Muscle layer of duodenum (tissue), 2 donors: ENCODE measurements around the gene SLC6A6.

Experiments
- H3K27ac ChIP-seq: one replicate; pipeline ENCODE4 v1.7.0; 2013; ENCODE audit warnings: mild to moderate bottlenecking, low read length
- H3K27me3 ChIP-seq: one replicate; pipeline ENCODE4 v1.7.0; 2013; ENCODE audit warnings: low read depth, mild to moderate bottlenecking, control low read depth, low read length
- H3K36me3 ChIP-seq, 2 donors: one replicate each; pipeline ENCODE4 v1.7.0; 2013; ENCODE audit warnings: low read length in 2 of 2, control low read depth in 1 of 2, mild to moderate bottlenecking in 1 of 2; ENCODE audit not compliant: insufficient read depth in 2 of 2, control insufficient read depth in 1 of 2
- H3K4me1 ChIP-seq, 2 donors: one replicate each; pipeline ENCODE4 v1.7.0; 2013; ENCODE audit warnings: low read length in 2 of 2, mild to moderate bottlenecking in 2 of 2, control low read depth in 1 of 2, moderate library complexity in 1 of 2; ENCODE audit not compliant: insufficient read depth in 2 of 2, control insufficient read depth in 1 of 2
- H3K4me3 ChIP-seq, 2 donors: one replicate each; pipeline ENCODE4 v1.7.0; 2013; ENCODE audit warnings: low read length in 2 of 2, low read depth in 1 of 2, mild to moderate bottlenecking in 1 of 2
- H3K9me3 ChIP-seq, 2 donors: one replicate each; pipeline ENCODE4 v1.7.0; 2013; ENCODE audit warnings: low read length in 2 of 2, control low read depth in 1 of 2, mild to moderate bottlenecking in 1 of 2; ENCODE audit not compliant: control insufficient read depth in 1 of 2
- donor health status: healthy.

The SLC6A6 gene

GRCh38 chr3:14411988-14412387, 9.6 kb downstream of the SLC6A6 start:
- no peak overlapping the region for H3K27ac ChIP-seq
- H3K9me3 ChIP-seq: no peaks in the 10 kb centered on the region
- H3K4me3 ChIP-seq: no peak overlapping the region
- H3K36me3 ChIP-seq: peaks cover 5 to 12% of the 10 kb centered on the region in 2 donors
- H3K4me1 ChIP-seq: no peaks in the 10 kb centered on the region
- no peaks in the 10 kb centered on the region for H3K27me3 ChIP-seq

- no peak overlapping the region for H3K4me3 ChIP-seq
- no peak overlapping the region for H3K27ac ChIP-seq
- H3K9me3 ChIP-seq: no peaks in the 10 kb centered on the region
- H3K4me1 ChIP-seq: no peaks in the 10 kb centered on the region
- H3K27me3 ChIP-seq: no peaks in the 10 kb centered on the region
- peaks cover 5 to 12% of the 10 kb centered on the region in 2 donors for H3K36me3 ChIP-seq
Measured at GRCh38 chr3:14412831-14413380, 10.5 kb downstream of the SLC6A6 start.

- Histone ChIP-seq H3K36me3 (peaks cover 5 to 12% of the 10 kb centered on the region in 2 donors), H3K27ac (no peak overlapping the region), H3K4me1 (no peaks in the 10 kb centered on the region), H3K27me3 (no peaks in the 10 kb centered on the region), H3K9me3 (no peaks in the 10 kb centered on the region), H3K4me3 (no peak overlapping the region)
Measured at GRCh38 chr3:14413381-14414071, 11.1 kb downstream of the SLC6A6 start.

GRCh38 chr3:14414846-14415464, 12.5 kb downstream of the SLC6A6 start:
- H3K4me1 ChIP-seq: no peaks in the 10 kb centered on the region
- no peak overlapping the region for H3K4me3 ChIP-seq
- peaks cover 5 to 17% of the 10 kb centered on the region in 2 donors for H3K36me3 ChIP-seq
- H3K27me3 ChIP-seq: no peaks in the 10 kb centered on the region
- H3K27ac ChIP-seq: no peak overlapping the region
- no peaks in the 10 kb centered on the region for H3K9me3 ChIP-seq

GRCh38 chr3:14415501-14415900, 13.1 kb downstream of the SLC6A6 start:
- no peaks in the 10 kb centered on the region for H3K9me3 ChIP-seq
- no peaks in the 10 kb centered on the region for H3K27me3 ChIP-seq
- H3K36me3 ChIP-seq: peaks cover 5 to 17% of the 10 kb centered on the region in 2 donors
- no peaks in the 10 kb centered on the region for H3K4me1 ChIP-seq
- H3K27ac ChIP-seq: no peak overlapping the region
- H3K4me3 ChIP-seq: no peak overlapping the region

- H3K4me1 ChIP-seq: no peaks in the 10 kb centered on the region
- no peak overlapping the region for H3K4me3 ChIP-seq
- no peaks in the 10 kb centered on the region for H3K9me3 ChIP-seq
- peaks cover 5 to 11% of the 10 kb centered on the region in 2 donors for H3K36me3 ChIP-seq
- no peak overlapping the region for H3K27ac ChIP-seq
- no peaks in the 10 kb centered on the region for H3K27me3 ChIP-seq
Measured at GRCh38 chr3:14416453-14416852, 14.0 kb downstream of the SLC6A6 start.

- Histone ChIP-seq H3K36me3 (peaks cover 5 to 11% of the 10 kb centered on the region in 2 donors), H3K27ac (peak overlapping the region; percentile 45), H3K9me3 (no peaks in the 10 kb centered on the region), H3K27me3 (no peaks in the 10 kb centered on the region), H3K4me3 (no peak overlapping the region), H3K4me1 (peaks cover 0 to 3% of the 10 kb centered on the region in 2 donors)
Measured at GRCh38 chr3:14418296-14419250, 16.2 kb downstream of the SLC6A6 start.

- no peaks in the 10 kb centered on the region for H3K27me3 ChIP-seq
- H3K36me3 ChIP-seq: peaks cover 0 to 4% of the 10 kb centered on the region in 2 donors
- no peak overlapping the region for H3K27ac ChIP-seq
- H3K9me3 ChIP-seq: no peaks in the 10 kb centered on the region
- H3K4me1 ChIP-seq: peaks cover 5 to 11% of the 10 kb centered on the region in 2 donors
- H3K4me3 ChIP-seq: no peak overlapping the region
Measured at GRCh38 chr3:14422016-14422963, 19.9 kb downstream of the SLC6A6 start.

GRCh38 chr3:14423197-14423743, 20.9 kb downstream of the SLC6A6 start:
- H3K36me3 ChIP-seq: peaks cover 0 to 4% of the 10 kb centered on the region in 2 donors
- peaks cover 5 to 11% of the 10 kb centered on the region in 2 donors for H3K4me1 ChIP-seq
- no peaks in the 10 kb centered on the region for H3K27me3 ChIP-seq
- H3K4me3 ChIP-seq: no peak overlapping the region
- no peak overlapping the region for H3K27ac ChIP-seq
- no peaks in the 10 kb centered on the region for H3K9me3 ChIP-seq

- peaks cover 9 to 11% of the 10 kb centered on the region in 2 donors for H3K4me1 ChIP-seq
- H3K36me3 ChIP-seq: peaks cover 0 to 4% of the 10 kb centered on the region in 2 donors
- H3K27me3 ChIP-seq: no peaks in the 10 kb centered on the region
- no peaks in the 10 kb centered on the region for H3K9me3 ChIP-seq
- H3K27ac ChIP-seq: no peak overlapping the region
- no peak overlapping the region for H3K4me3 ChIP-seq
Measured at GRCh38 chr3:14423963-14424362, 21.6 kb downstream of the SLC6A6 start.
